HL-60 (cell line): Measurements from ENCODE around the gene DBNL.

Source experiments
- DNase-seq, 2 experiments: peaks; one replicate each; pipeline ENCODE4 v3.0.0-alpha.2; 2010 to 2020; ENCODE audit warnings: low read depth in 1 of 2, low spot score in 1 of 2
- H3K27ac ChIP-seq: fragments of 250-450 bp; sonication (Bioruptor Pico); replicated peaks from 2 replicates; pipeline ENCODE4 v1.5.1; 2020; ENCODE audit warnings: mild to moderate bottlenecking, moderate library complexity
- H3K27me3 ChIP-seq: fragments of 250-450 bp; sonication (Bioruptor Pico); 2 replicates; pipeline ENCODE4 v1.5.1; 2021; ENCODE audit warnings: mild to moderate bottlenecking, moderate library complexity; ENCODE audit not compliant: insufficient read depth, poor library complexity, severe bottlenecking
- H3K4me3 ChIP-seq: replicated peaks from 2 replicates; pipeline ENCODE4 v1.5.1; 2011; ENCODE audit warnings: mild to moderate bottlenecking, control low read depth, low read length; ENCODE audit not compliant: insufficient read depth
- GABPA ChIP-seq: IDR thresholded peaks from 2 replicates; pipeline ENCODE4 v1.6.1; 2012; ENCODE audit warnings: low read depth
- POLR2AphosphoS5 ChIP-seq: IDR thresholded peaks from 2 replicates; pipeline ENCODE4 v1.6.1; 2012; ENCODE audit warnings: low read depth
- SPI1 ChIP-seq: IDR thresholded peaks from 2 replicates; pipeline ENCODE4 v1.6.1; 2012; ENCODE audit warnings: low read depth, mild to moderate bottlenecking, borderline replicate concordance
- TF ChIP-seq, protein P1 (sequence below): IDR thresholded peaks from 2 replicates; pipeline ENCODE4 v1.6.1; 2012; ENCODE audit warnings: low read depth; ENCODE audit not compliant: insufficient replicate concordance
- TF ChIP-seq, protein P2 (sequence below): IDR thresholded peaks from one replicate; pipeline ENCODE4 v1.5.1; 2011; ENCODE audit warnings: low read length, control low read depth, inconsistent platforms; ENCODE audit not compliant: insufficient read depth

Gene DBNL

DNA sequence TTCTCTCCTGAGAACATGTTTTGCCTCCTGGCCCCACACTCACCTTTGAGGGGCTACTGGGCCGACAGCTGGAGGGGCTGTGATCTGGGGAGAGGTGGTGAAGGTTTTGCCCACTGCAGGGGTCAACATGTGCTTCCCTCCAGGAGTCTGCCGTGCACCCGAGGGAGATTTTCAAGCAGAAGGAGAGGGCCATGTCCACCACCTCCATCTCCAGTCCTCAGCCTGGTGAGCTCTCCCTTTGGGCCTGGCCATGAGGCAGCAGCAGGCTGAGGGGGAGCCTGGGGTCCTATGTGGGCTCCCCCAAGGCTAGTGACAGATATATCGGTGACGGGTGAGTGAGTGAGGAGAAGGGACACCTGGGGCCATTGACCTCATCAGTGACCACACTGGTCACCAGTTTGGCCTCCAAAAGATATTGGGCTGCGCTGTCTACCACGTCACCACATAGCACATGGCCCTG is 14.3 kb downstream of the DBNL start:
- Histone ChIP-seq H3K27ac (no peak overlapping the region), H3K27me3 (no peaks in the 10 kb centered on the region), H3K4me3 (no peak overlapping the region)
- no peak for DNase-seq
- TF ChIP-seq, protein P1, sequence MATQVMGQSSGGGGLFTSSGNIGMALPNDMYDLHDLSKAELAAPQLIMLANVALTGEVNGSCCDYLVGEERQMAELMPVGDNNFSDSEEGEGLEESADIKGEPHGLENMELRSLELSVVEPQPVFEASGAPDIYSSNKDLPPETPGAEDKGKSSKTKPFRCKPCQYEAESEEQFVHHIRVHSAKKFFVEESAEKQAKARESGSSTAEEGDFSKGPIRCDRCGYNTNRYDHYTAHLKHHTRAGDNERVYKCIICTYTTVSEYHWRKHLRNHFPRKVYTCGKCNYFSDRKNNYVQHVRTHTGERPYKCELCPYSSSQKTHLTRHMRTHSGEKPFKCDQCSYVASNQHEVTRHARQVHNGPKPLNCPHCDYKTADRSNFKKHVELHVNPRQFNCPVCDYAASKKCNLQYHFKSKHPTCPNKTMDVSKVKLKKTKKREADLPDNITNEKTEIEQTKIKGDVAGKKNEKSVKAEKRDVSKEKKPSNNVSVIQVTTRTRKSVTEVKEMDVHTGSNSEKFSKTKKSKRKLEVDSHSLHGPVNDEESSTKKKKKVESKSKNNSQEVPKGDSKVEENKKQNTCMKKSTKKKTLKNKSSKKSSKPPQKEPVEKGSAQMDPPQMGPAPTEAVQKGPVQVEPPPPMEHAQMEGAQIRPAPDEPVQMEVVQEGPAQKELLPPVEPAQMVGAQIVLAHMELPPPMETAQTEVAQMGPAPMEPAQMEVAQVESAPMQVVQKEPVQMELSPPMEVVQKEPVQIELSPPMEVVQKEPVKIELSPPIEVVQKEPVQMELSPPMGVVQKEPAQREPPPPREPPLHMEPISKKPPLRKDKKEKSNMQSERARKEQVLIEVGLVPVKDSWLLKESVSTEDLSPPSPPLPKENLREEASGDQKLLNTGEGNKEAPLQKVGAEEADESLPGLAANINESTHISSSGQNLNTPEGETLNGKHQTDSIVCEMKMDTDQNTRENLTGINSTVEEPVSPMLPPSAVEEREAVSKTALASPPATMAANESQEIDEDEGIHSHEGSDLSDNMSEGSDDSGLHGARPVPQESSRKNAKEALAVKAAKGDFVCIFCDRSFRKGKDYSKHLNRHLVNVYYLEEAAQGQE: no peak
- TF ChIP-seq SPI1: no peak

DNA sequence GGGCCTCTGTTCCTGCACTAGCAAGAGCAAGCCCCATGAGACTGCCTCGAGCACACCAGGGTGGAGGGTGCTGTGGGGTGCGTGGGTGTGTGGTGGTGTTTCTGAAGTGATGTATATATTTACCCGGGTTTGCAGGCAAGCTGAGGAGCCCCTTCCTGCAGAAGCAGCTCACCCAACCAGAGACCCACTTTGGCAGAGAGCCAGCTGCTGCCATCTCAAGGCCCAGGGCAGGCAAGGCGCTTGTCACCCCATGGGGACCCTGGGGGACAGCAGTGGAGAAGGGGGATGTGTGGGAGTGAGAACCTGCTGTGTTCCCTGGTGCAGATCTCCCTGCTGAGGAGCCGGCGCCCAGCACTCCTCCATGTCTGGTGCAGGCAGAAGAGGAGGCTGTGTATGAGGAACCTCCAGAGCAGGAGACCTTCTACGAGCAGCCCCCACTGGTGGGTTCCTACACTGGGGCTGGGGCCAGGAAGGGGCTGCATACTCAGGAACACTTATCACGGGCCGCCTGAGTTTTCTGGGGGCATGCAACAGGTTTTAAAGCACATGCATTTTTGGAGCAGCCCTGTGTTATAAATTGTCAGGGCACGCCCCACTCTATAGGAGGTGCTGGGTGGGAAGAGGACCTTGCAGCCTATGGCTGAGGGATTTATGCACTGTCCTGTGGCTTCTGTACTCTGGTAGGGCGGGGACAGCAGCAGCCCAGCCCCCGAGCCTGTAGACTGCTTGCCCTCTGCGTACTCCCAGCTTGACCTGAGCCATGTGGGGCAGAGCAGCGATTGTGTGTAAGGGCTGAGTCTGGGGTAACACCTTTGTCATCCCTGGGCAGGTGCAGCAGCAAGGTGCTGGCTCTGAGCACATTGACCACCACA is 15.0 kb downstream of the DBNL start:
- DNase-seq: no peak
- no peaks in the 10 kb centered on the region for H3K27me3 ChIP-seq
- H3K4me3 ChIP-seq: no peak overlapping the region
- H3K27ac ChIP-seq: no peak overlapping the region
- TF ChIP-seq, protein P2, sequence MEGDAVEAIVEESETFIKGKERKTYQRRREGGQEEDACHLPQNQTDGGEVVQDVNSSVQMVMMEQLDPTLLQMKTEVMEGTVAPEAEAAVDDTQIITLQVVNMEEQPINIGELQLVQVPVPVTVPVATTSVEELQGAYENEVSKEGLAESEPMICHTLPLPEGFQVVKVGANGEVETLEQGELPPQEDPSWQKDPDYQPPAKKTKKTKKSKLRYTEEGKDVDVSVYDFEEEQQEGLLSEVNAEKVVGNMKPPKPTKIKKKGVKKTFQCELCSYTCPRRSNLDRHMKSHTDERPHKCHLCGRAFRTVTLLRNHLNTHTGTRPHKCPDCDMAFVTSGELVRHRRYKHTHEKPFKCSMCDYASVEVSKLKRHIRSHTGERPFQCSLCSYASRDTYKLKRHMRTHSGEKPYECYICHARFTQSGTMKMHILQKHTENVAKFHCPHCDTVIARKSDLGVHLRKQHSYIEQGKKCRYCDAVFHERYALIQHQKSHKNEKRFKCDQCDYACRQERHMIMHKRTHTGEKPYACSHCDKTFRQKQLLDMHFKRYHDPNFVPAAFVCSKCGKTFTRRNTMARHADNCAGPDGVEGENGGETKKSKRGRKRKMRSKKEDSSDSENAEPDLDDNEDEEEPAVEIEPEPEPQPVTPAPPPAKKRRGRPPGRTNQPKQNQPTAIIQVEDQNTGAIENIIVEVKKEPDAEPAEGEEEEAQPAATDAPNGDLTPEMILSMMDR: no peak
- TF ChIP-seq GABPA (no peak), SPI1 (no peak), POLR2AphosphoS5 (no peak)
- TF ChIP-seq, protein P1: no peak

DNA sequence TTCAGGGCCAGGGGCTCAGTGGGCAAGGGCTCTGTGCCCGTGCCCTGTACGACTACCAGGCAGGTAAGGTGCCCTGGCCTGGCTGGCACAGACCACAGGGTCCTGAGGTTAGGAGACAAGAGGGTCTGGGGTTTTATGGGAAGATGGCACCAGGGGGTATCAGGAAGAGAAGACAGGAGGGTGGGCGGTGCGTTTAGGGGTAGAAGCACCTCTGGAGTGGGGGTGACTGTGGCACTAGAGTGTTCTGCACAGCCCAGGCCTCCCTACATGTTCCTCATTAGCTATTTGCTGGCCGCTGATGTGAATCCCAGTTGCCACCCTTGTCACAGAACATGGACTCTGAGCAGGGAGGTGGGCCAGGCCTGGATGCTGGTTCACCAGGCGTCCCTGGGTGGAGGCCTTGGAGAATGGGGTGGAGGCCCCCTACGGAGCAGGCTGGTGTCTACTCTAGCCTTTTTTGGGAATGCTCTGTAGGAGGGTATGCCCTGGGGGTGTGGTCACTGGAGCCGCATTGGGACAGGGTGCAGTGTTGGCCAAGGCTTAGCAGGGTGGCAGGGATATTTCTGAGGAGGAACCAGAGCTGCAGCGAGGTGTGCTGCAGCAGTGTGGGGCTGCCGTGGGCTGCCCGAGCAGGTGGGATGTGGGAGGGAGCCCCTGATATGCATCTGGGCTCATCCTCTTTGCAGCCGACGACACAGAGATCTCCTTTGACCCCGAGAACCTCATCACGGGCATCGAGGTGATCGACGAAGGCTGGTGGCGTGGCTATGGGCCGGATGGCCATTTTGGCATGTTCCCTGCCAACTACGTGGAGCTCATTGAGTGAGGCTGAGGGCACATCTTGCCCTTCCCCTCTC is 15.8 kb downstream of the DBNL start:
- Histone ChIP-seq H3K27ac (no peak overlapping the region), H3K4me3 (no peak overlapping the region), H3K27me3 (no peaks in the 10 kb centered on the region)
- TF ChIP-seq SPI1 (no peak), POLR2AphosphoS5 (no peak), GABPA (no peak)
- TF ChIP-seq, protein P2: no peak
- TF ChIP-seq, protein P1: no peak
- no peak for DNase-seq
